GM23338 (cell line): Measurements from ENCODE around the gene TPK1. TPM values are rescaled to one million over a fixed set of nuclear protein-coding genes. Genes with fewer than 3 reads are reported as not detected.

Experiments used
- ATAC-seq: fragments of 200-7000 bp; cut with Tn5 transposase; 3 replicates; pipeline ENCODE4 v1.9.1; 2020
- DNase-seq: peaks from one replicate; pipeline ENCODE4 v3.0.0-alpha.2; 2015; ENCODE audit warnings: low spot score
- H2AFZ ChIP-seq: fragments of 200-600 bp; sonication (generic); 2 replicates; pipeline ENCODE4 v1.8.0; 2016; ENCODE audit warnings: antibody characterized with exemption, mild to moderate bottlenecking, moderate library complexity
- H3F3A ChIP-seq: fragments of 200-600 bp; sonication (generic); replicated peaks from 2 replicates; pipeline ENCODE4 v1.8.0; 2017; ENCODE audit warnings: antibody characterized with exemption, mixed run types, low read depth
- H3K27ac ChIP-seq: fragments of 200-600 bp; sonication (generic); 2 replicates; pipeline ENCODE4 v1.6.1; 2016; ENCODE audit warnings: low read depth
- H3K27me3 ChIP-seq: fragments of 200-600 bp; sonication (generic); 2 replicates; pipeline ENCODE4 v1.8.0; 2016; ENCODE audit warnings: mild to moderate bottlenecking, mixed run types, moderate library complexity; ENCODE audit not compliant: insufficient read depth
- H3K36me3 ChIP-seq: fragments of 200-600 bp; sonication (generic); 2 replicates; pipeline ENCODE4 v1.8.0; 2016; ENCODE audit warnings: mild to moderate bottlenecking; ENCODE audit not compliant: insufficient read depth
- H3K4me1 ChIP-seq: fragments of 200-600 bp; sonication (generic); 2 replicates; pipeline ENCODE4 v1.8.0; 2016; ENCODE audit warnings: mild to moderate bottlenecking, moderate library complexity; ENCODE audit not compliant: insufficient read depth
- H3K4me2 ChIP-seq: fragments of 200-600 bp; sonication (generic); 2 replicates; pipeline ENCODE4 v1.7.1; 2017; ENCODE audit warnings: mixed run types
- H3K4me3 ChIP-seq: fragments of 200-600 bp; sonication (generic); 2 replicates; pipeline ENCODE4 v1.6.1; 2016; ENCODE audit warnings: mixed run types
- H3K79me2 ChIP-seq: fragments of 200-600 bp; sonication (generic); replicated peaks from 2 replicates; pipeline ENCODE4 v1.8.0; 2017; ENCODE audit warnings: mild to moderate bottlenecking; ENCODE audit not compliant: insufficient read depth
- H3K9me2 ChIP-seq: fragments of 200-600 bp; sonication (generic); 2 replicates; pipeline ENCODE4 v1.8.0; 2017; ENCODE audit not compliant: insufficient read depth
- H4K20me1 ChIP-seq: fragments of 200-600 bp; sonication (generic); replicated peaks from 2 replicates; pipeline ENCODE4 v1.8.0; 2017; ENCODE audit warnings: mild to moderate bottlenecking; ENCODE audit not compliant: insufficient read depth
- H3K27ac Mint-ChIP-seq: 2 replicates; pipeline ENCODE4 v1.8.0; 2020; ENCODE audit warnings: inconsistent platforms, mild to moderate bottlenecking, moderate library complexity, mixed read lengths
- H3K27me3 Mint-ChIP-seq: 3 replicates; pipeline ENCODE4 v1.8.0; 2022; ENCODE audit warnings: low read depth, mild to moderate bottlenecking, moderate library complexity, mixed read lengths, inconsistent platforms; ENCODE audit not compliant: insufficient read depth, poor library complexity
- H3K36me3 Mint-ChIP-seq: 3 replicates; pipeline ENCODE4 v1.8.0; 2021; ENCODE audit warnings: low read depth, mild to moderate bottlenecking, inconsistent platforms, moderate library complexity, mixed read lengths
- H3K4me1 Mint-ChIP-seq: 3 replicates; pipeline ENCODE4 v1.8.0; 2020; ENCODE audit warnings: mild to moderate bottlenecking, inconsistent platforms, mixed read lengths
- H3K4me3 Mint-ChIP-seq: 3 replicates; pipeline ENCODE4 v1.8.0; 2021; ENCODE audit warnings: moderate library complexity, mild to moderate bottlenecking, inconsistent platforms, mixed read lengths
- H3K9me3 Mint-ChIP-seq: 3 replicates; pipeline ENCODE4 v1.8.0; 2020; ENCODE audit warnings: moderate library complexity, mild to moderate bottlenecking, inconsistent platforms, mixed read lengths
- CTCF ChIP-seq, 2 experiments: fragments of 200-600 bp in 1 of 2; sonication (generic) in 1 of 2; conservative IDR thresholded peaks; 2 replicates each; pipeline versions ENCODE4 v1.5.1 to v1.6.1; 2016 to 2017; ENCODE audit warnings: antibody characterized with exemption in 2 of 2, low read depth in 2 of 2, mild to moderate bottlenecking in 2 of 2, moderate library complexity in 1 of 2
- EZH2 ChIP-seq: fragments of 200-600 bp; sonication (generic); IDR thresholded peaks from one replicate; pipeline ENCODE4 v1.8.0; 2017; ENCODE audit warnings: antibody characterized with exemption, mild to moderate bottlenecking, low read depth; ENCODE audit not compliant: unreplicated experiment
- JUNB ChIP-seq: IDR thresholded peaks from one replicate; pipeline ENCODE4 v1.6.1; 2016; ENCODE audit warnings: antibody characterized with exemption; ENCODE audit not compliant: unreplicated experiment
- ZNF462 ChIP-seq: fragments of 250-450 bp; sonication (Bioruptor Pico); IDR thresholded peaks from 2 replicates; pipeline ENCODE4 v1.5.0; 2020; ENCODE audit warnings: mild to moderate bottlenecking, moderate library complexity
- polyA plus RNA-seq: library from polyadenylated mRNA; unstranded; fragments of >200 nt; fragmentation: Nextera tagmentation; extraction: Ambion mirVana; gene quantifications from 2 replicates; pipeline ENCODE4 v1.2.1, GENCODE V29; 2016
- total RNA-seq: library from RNA; depleted of rRNA; stranded (reverse); fragments of >200 nt; shearing (Covaris generic); gene quantifications from 2 replicates; pipeline ENCODE4 v1.2.3, GENCODE V29; 2014

TPK1 gene
- total and polyA plus RNA-seq, 2 experiments from 2014 or later, result 2.6 to 2.9 TPM

GRCh38 chr7:144516729-144517525 is 318.9 kb downstream of the TPK1 start:
- Mint-ChIP-seq H3K4me3 (no peak overlapping the region), H3K9me3 (no peaks in the 10 kb centered on the region), H3K27me3 (peaks cover 3% of the 10 kb centered on the region), H3K4me1 (peaks cover 15% of the 10 kb centered on the region), H3K36me3 (no peaks in the 10 kb centered on the region), H3K27ac (peak overlapping the region; percentile 87)
- peak; percentile 59 for ATAC-seq
- peak overlapping the region; percentile 77; the same call in 1 of the 2 replicates for H2AFZ ChIP-seq
- H3K27me3 ChIP-seq, result no peaks in the 10 kb centered on the region
- DNase-seq, result peak; percentile 26
- H3K9me2 ChIP-seq, result no peaks in the 10 kb centered on the region
- TF ChIP-seq JUNB, result no peak
- TF ChIP-seq ZNF462 (CRISPR knock-in tag), result peak; percentile 10; the same call in 1 of the 2 replicates
- no peaks in the 10 kb centered on the region for H4K20me1 ChIP-seq
- H3K36me3 ChIP-seq, result no peaks in the 10 kb centered on the region
- no peaks in the 10 kb centered on the region for H3K4me1 ChIP-seq
- no peak overlapping the region for H3K27ac ChIP-seq
- H3F3A ChIP-seq, result no peaks in the 10 kb centered on the region
- H3K4me2 ChIP-seq, result no peak overlapping the region
- H3K79me2 ChIP-seq, result no peaks in the 10 kb centered on the region
- H3K4me3 ChIP-seq, result no peak overlapping the region

DNA sequence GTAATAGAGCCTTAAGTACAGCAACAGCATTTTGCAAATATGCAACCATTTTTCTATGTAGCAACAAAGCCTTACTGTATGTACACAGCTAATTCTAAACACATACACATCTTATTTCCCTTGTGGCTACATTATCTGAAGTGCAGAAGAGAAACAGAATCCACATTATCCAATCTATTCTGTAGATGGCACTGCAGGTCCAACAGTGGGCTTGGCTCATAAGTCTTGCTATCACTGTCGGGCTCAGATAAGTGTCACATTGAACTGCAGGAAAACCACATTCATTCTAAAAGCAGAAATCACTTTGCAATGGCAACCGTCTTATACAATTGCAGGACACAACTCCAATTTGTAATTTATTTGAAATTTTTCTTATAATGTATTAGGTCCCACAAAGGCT is 322.5 kb downstream of the TPK1 start:
- Mint-ChIP-seq H3K36me3 (no peaks in the 10 kb centered on the region), H3K4me3 (no peak overlapping the region), H3K9me3 (no peaks in the 10 kb centered on the region), H3K27ac (no peak overlapping the region), H3K27me3 (peaks cover 3% of the 10 kb centered on the region), H3K4me1 (peaks cover 19% of the 10 kb centered on the region)
- H3K27me3 ChIP-seq, result no peaks in the 10 kb centered on the region
- peak; percentile 47; the same call in 2 of the 3 replicates for ATAC-seq
- no peaks in the 10 kb centered on the region for H3K36me3 ChIP-seq
- peak; percentile 57 to 79 for TF ChIP-seq CTCF (conservative IDR thresholded peaks at IDR 0.05; ENCODE audit: low read depth in 2 of 2)
- no peak for TF ChIP-seq EZH2
- DNase-seq, result peak; percentile 57
- no peaks in the 10 kb centered on the region for H3F3A ChIP-seq
- no peaks in the 10 kb centered on the region for H3K79me2 ChIP-seq
- no peak overlapping the region for H3K27ac ChIP-seq
- H4K20me1 ChIP-seq, result no peaks in the 10 kb centered on the region
- no peak overlapping the region for H3K4me2 ChIP-seq
- H3K4me1 ChIP-seq, result no peaks in the 10 kb centered on the region
- no peaks in the 10 kb centered on the region for H3K9me2 ChIP-seq
- no peak overlapping the region for H2AFZ ChIP-seq
- no peak overlapping the region for H3K4me3 ChIP-seq
